Measurements from ENCODE around the gene PRR3. TPM values are rescaled to one million over a fixed set of nuclear protein-coding genes. Genes with fewer than 3 reads are reported as not detected.

PRR3 gene
- total and polyA plus RNA-seq, 2 of the 13 experiments (the other 11 are each of a cell fraction or from before 2014, with no cell fraction given), result 14.6 to 21.2 TPM

DNA sequence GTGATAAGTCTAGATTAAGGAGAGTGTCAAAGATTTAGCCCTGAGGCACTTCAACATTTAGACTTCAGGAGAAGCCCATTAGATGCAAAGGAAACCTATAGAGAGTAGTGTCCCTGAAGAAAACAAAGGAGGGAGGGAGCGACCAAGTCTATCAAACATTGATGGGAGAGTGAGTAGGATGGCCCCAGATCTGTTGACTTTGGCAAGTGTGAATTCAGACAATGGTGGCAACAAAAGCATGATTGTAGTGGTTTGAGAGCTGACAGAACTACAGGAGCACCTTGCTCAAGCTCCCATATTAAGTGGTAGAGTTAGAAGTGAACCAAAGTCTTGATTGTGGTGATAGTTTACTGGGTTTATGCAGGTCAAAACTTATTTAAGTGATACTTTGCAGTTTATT is 13.2 kb downstream of the PRR3 start (continued):
- TF ChIP-seq ZC3H4 (CRISPR knock-in tag; IDR thresholded peaks at IDR 0.05; ENCODE audit: borderline replicate concordance), result no peak
- no peak for TF ChIP-seq ZBTB10 (CRISPR knock-in tag; IDR thresholded peaks at IDR 0.05; ENCODE audit: borderline replicate concordance)
- TF ChIP-seq, protein P1, sequence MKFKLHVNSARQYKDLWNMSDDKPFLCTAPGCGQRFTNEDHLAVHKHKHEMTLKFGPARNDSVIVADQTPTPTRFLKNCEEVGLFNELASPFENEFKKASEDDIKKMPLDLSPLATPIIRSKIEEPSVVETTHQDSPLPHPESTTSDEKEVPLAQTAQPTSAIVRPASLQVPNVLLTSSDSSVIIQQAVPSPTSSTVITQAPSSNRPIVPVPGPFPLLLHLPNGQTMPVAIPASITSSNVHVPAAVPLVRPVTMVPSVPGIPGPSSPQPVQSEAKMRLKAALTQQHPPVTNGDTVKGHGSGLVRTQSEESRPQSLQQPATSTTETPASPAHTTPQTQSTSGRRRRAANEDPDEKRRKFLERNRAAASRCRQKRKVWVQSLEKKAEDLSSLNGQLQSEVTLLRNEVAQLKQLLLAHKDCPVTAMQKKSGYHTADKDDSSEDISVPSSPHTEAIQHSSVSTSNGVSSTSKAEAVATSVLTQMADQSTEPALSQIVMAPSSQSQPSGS (CRISPR knock-in tag; IDR thresholded peaks at IDR 0.05), result no peak
- no peak for TF ChIP-seq HNRNPLL (IDR thresholded peaks at IDR 0.05; ENCODE audit: low read depth, low read length, poor library complexity, severe bottlenecking)
- TF ChIP-seq ZNF251 (CRISPR knock-in tag; IDR thresholded peaks at IDR 0.05), result no peak
- TF ChIP-seq, protein P2, sequence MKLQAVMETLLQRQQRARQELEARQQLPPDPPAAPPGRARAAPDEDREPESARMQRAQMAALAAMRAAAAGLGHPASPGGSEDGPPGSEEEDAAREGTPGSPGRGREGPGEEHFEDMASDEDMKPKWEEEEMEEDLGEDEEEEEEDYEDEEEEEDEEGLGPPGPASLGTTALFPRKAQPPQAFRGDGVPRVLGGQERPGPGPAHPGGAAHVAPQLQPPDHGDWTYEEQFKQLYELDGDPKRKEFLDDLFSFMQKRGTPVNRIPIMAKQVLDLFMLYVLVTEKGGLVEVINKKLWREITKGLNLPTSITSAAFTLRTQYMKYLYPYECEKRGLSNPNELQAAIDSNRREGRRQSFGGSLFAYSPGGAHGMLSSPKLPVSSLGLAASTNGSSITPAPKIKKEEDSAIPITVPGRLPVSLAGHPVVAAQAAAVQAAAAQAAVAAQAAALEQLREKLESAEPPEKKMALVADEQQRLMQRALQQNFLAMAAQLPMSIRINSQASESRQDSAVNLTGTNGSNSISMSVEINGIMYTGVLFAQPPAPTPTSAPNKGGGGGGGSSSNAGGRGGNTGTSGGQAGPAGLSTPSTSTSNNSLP (IDR thresholded peaks at IDR 0.05; ENCODE audit: low read depth, low read length), result 0 out of 2 replicates have a peak, but pooled peaks have one; percentile 33
- no peak for TF ChIP-seq ZFAT (CRISPR knock-in tag; conservative IDR thresholded peaks at IDR 0.05)
- 0 out of 2 replicates have a peak, but pooled peaks have one; percentile 54 for TF ChIP-seq ZNF644 (CRISPR knock-in tag; IDR thresholded peaks at IDR 0.05; ENCODE audit: low read depth)
- TF ChIP-seq GZF1 (CRISPR knock-in tag; IDR thresholded peaks at IDR 0.05), result no peak
- TF ChIP-seq PAWR (CRISPR knock-in tag; IDR thresholded peaks at IDR 0.05; ENCODE audit: borderline replicate concordance), result no peak
- no peak for TF ChIP-seq ATF4 (CRISPR knock-in tag; IDR thresholded peaks at IDR 0.05)
- peak; percentile 92 for TF ChIP-seq SOX13 (IDR thresholded peaks at IDR 0.05)
- TF ChIP-seq SOX13 (CRISPR knock-in tag; conservative IDR thresholded peaks at IDR 0.05 in 1 of 2, IDR thresholded peaks at IDR 0.05 in 1 of 2), result peak in 1 of 2 experiments; percentile 98; a peak in 2 of 4 replicates
- no peak for TF ChIP-seq ZFP36 (IDR thresholded peaks at IDR 0.05; ENCODE audit: borderline replicate concordance, low read depth, low read length, partially characterized antibody)
- no peak for TF ChIP-seq ZNF577 (CRISPR knock-in tag; IDR thresholded peaks at IDR 0.05; ENCODE audit: borderline replicate concordance, low read depth)
- no peak for TF ChIP-seq ZFP62 (CRISPR knock-in tag; IDR thresholded peaks at IDR 0.05)
- TF ChIP-seq, protein P3, sequence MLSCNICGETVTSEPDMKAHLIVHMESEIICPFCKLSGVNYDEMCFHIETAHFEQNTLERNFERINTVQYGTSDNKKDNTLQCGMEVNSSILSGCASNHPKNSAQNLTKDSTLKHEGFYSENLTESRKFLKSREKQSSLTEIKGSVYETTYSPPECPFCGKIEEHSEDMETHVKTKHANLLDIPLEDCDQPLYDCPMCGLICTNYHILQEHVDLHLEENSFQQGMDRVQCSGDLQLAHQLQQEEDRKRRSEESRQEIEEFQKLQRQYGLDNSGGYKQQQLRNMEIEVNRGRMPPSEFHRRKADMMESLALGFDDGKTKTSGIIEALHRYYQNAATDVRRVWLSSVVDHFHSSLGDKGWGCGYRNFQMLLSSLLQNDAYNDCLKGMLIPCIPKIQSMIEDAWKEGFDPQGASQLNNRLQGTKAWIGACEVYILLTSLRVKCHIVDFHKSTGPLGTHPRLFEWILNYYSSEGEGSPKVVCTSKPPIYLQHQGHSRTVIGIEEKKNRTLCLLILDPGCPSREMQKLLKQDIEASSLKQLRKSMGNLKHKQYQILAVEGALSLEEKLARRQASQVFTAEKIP (CRISPR knock-in tag; IDR thresholded peaks at IDR 0.05; ENCODE audit: borderline replicate concordance), result no peak
- TF ChIP-seq ZNF547 (CRISPR knock-in tag; IDR thresholded peaks at IDR 0.05), result no peak
